HEK293 (cell line): Measurements from ENCODE around the gene PHETA2.

Experiments used
- KLF10 ChIP-seq: fragments of 450-650 bp; IDR thresholded peaks from 2 replicates; pipeline ENCODE4 v1.5.1; 2018; ENCODE audit warnings: missing biosample characterization, mild to moderate bottlenecking, missing genetic modification characterization
- RBAK ChIP-seq: fragments of 450-650 bp; formaldehyde crosslinking; IDR thresholded peaks from 2 replicates; pipeline ENCODE4 v1.5.1; 2016; ENCODE audit warnings: missing biosample characterization, missing genetic modification characterization
- TCF7L2 ChIP-seq: IDR thresholded peaks from 2 replicates; pipeline ENCODE4 v1.6.1; 2011; ENCODE audit warnings: low read depth, mild to moderate bottlenecking, inconsistent platforms, low read length, moderate library complexity, borderline replicate concordance
- TRIM28 ChIP-seq: IDR thresholded peaks from 2 replicates; pipeline ENCODE4 v1.6.1; 2011; ENCODE audit warnings: low read length, control low read depth, borderline replicate concordance
- WT1 ChIP-seq: fragments of 450-650 bp; formaldehyde crosslinking; IDR thresholded peaks from 2 replicates; pipeline ENCODE4 v1.5.1; 2016; ENCODE audit warnings: missing biosample characterization, missing genetic modification characterization
- ZNF23 ChIP-seq: fragments of 450-650 bp; formaldehyde crosslinking; IDR thresholded peaks from 2 replicates; pipeline ENCODE4 v1.5.1; 2016; ENCODE audit warnings: missing biosample characterization, missing genetic modification characterization, borderline replicate concordance
- ZNF274 ChIP-seq, 2 experiments: fragments of 200-500 bp in 1 of 2; fragments of 450-650 bp in 1 of 2; sonication (Bioruptor generic) in 1 of 2; formaldehyde crosslinking in 1 of 2; IDR thresholded peaks; 2 replicates each; pipeline versions ENCODE4 v1.5.1 to v1.6.1; 2014 to 2016; ENCODE audit warnings: borderline replicate concordance in 1 of 2, inconsistent platforms in 1 of 2, low read length in 1 of 2, missing biosample characterization in 1 of 2, missing genetic modification characterization in 1 of 2
- ZNF324 ChIP-seq: fragments of 450-650 bp; formaldehyde crosslinking; IDR thresholded peaks from 2 replicates; pipeline ENCODE4 v1.5.1; 2016; ENCODE audit warnings: missing biosample characterization, missing genetic modification characterization
- ZNF843 ChIP-seq: fragments of 450-650 bp; formaldehyde crosslinking; IDR thresholded peaks from 2 replicates; pipeline ENCODE4 v1.5.1; 2016; ENCODE audit warnings: missing biosample characterization, missing genetic modification characterization
- TF ChIP-seq, protein P1 (sequence below): fragments of 450-650 bp; formaldehyde crosslinking; IDR thresholded peaks from 2 replicates; pipeline ENCODE4 v1.5.1; 2016; ENCODE audit warnings: missing biosample characterization, missing genetic modification characterization
- TF ChIP-seq, protein P2 (sequence below): fragments of 450-650 bp; formaldehyde crosslinking; IDR thresholded peaks from 2 replicates; pipeline ENCODE4 v1.5.1; 2016; ENCODE audit warnings: missing biosample characterization, missing genetic modification characterization
- TF ChIP-seq, protein P3 (sequence below): fragments of 450-650 bp; formaldehyde crosslinking; IDR thresholded peaks from 2 replicates; pipeline ENCODE4 v1.5.1; 2016; ENCODE audit warnings: missing biosample characterization, missing genetic modification characterization

DNA sequence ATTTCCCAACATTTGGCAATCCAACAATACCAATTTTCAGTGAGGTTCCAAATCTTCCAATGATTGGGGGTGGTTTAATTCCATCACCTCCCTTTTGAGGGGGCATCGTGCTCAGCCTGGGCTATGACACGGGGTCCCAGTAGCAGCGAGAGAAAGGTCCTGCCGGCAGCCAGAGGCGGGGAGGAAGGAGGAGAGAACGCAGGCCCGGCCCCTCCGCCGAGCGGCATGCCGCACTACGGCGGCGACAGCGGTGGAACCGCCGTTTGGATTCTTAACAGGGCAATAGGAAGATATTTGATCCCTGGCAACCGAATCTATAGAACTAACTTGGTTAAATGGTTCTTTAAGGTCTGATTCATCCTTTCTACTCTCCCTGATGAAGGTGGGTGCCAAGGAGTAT lies 34.8 kb downstream of the PHETA2 start:
- TF ChIP-seq, protein P1, sequence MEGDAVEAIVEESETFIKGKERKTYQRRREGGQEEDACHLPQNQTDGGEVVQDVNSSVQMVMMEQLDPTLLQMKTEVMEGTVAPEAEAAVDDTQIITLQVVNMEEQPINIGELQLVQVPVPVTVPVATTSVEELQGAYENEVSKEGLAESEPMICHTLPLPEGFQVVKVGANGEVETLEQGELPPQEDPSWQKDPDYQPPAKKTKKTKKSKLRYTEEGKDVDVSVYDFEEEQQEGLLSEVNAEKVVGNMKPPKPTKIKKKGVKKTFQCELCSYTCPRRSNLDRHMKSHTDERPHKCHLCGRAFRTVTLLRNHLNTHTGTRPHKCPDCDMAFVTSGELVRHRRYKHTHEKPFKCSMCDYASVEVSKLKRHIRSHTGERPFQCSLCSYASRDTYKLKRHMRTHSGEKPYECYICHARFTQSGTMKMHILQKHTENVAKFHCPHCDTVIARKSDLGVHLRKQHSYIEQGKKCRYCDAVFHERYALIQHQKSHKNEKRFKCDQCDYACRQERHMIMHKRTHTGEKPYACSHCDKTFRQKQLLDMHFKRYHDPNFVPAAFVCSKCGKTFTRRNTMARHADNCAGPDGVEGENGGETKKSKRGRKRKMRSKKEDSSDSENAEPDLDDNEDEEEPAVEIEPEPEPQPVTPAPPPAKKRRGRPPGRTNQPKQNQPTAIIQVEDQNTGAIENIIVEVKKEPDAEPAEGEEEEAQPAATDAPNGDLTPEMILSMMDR (tag by site-specific recombination): no peak
- TF ChIP-seq TRIM28 (no peak), TCF7L2 (no peak), ZNF23 (tag by site-specific recombination) (no peak), RBAK (no peak), WT1 (tag by site-specific recombination) (no peak), KLF10 (tag by site-specific recombination) (no peak), ZNF324 (no peak), ZNF274 (IDR thresholded peaks at IDR 0.05; ENCODE audit: low read length) (no peak), ZNF274 (tag by site-specific recombination; IDR thresholded peaks at IDR 0.05; ENCODE audit: borderline replicate concordance) (no peak), ZNF843 (tag by site-specific recombination) (no peak)
- TF ChIP-seq, protein P2, sequence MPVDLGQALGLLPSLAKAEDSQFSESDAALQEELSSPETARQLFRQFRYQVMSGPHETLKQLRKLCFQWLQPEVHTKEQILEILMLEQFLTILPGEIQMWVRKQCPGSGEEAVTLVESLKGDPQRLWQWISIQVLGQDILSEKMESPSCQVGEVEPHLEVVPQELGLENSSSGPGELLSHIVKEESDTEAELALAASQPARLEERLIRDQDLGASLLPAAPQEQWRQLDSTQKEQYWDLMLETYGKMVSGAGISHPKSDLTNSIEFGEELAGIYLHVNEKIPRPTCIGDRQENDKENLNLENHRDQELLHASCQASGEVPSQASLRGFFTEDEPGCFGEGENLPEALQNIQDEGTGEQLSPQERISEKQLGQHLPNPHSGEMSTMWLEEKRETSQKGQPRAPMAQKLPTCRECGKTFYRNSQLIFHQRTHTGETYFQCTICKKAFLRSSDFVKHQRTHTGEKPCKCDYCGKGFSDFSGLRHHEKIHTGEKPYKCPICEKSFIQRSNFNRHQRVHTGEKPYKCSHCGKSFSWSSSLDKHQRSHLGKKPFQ (tag by site-specific recombination): no peak
- TF ChIP-seq, protein P3, sequence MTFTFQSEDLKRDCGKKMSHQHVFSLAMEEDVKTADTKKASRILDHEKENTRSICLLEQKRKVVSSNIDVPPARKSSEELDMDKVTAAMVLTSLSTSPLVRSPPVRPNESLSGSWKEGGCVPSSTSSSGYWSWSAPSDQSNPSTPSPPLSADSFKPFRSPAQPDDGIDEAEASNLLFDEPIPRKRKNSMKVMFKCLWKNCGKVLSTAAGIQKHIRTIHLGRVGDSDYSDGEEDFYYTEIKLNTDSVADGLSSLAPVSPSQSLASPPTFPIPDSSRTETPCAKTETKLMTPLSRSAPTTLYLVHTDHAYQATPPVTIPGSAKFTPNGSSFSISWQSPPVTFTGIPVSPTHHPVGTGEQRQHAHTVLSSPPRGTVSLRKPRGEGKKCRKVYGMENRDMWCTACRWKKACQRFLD (tag by site-specific recombination): no peak
